Liver (tissue), 3 donors: ENCODE measurements around the gene CHID1.

Source experiments
- ATF3 ChIP-seq: IDR thresholded peaks from 2 replicates; pipeline ENCODE4 v1.6.1; 2016; ENCODE audit warnings: antibody characterized with exemption
- CTCF ChIP-seq: fragments of 150-350 bp; IDR thresholded peaks from 2 replicates; pipeline ENCODE4 v1.5.1; 2017; ENCODE audit warnings: improper control_type of control experiment, low read depth, low read length; ENCODE audit not compliant: missing input control
- HNF4A ChIP-seq, 2 donors: conservative IDR thresholded peaks; 2 replicates each; pipeline ENCODE4 v1.6.1; 2016; ENCODE audit warnings: antibody characterized with exemption in 2 of 2, mild to moderate bottlenecking in 2 of 2
- JUND ChIP-seq, 2 donors: IDR thresholded peaks; 2 replicates each; pipeline ENCODE4 v1.6.1; 2016; ENCODE audit warnings: antibody characterized with exemption in 2 of 2
- RAD21 ChIP-seq, 2 donors: IDR thresholded peaks; 2 replicates each; pipeline ENCODE4 v1.6.1; 2016; ENCODE audit warnings: antibody characterized with exemption in 2 of 2, mild to moderate bottlenecking in 2 of 2
- RXRA ChIP-seq, 2 donors: IDR thresholded peaks; 2 replicates each; pipeline ENCODE4 v1.6.1; 2017 to 2018; ENCODE audit warnings: antibody characterized with exemption in 2 of 2, mild to moderate bottlenecking in 1 of 2
- TAF1 ChIP-seq: conservative IDR thresholded peaks from 2 replicates; pipeline ENCODE4 v1.6.1; 2016; ENCODE audit warnings: antibody characterized with exemption, mild to moderate bottlenecking
- YY1 ChIP-seq: IDR thresholded peaks from 2 replicates; pipeline ENCODE4 v1.6.1; 2016; ENCODE audit warnings: antibody characterized with exemption, mild to moderate bottlenecking
- TF ChIP-seq, protein P1 (sequence below): IDR thresholded peaks from 2 replicates; pipeline ENCODE4 v1.6.1; 2016; ENCODE audit warnings: antibody characterized with exemption
- donor health status: healthy.
- donor health status: healthy.

DNA sequence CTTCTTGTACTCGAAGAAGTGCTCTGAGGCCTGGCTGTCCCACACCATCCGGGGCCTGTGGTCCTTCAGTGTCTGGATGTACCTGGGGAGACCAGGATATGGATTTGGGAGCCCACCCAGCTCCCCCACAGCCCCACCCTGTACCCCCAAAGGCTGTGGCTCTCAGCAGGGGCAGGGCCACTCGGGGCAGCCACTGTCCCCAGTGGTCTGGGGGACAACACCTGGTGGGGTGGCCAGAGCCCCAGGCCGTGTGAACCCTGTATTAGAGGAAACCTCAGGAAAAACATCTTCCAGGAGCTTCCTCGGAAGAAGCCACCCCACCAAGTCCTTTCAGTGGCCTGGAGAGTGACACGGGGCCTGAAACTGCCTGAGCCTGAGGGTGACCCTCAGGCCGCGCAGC lies 40.2 kb downstream of the CHID1 start:
- TF ChIP-seq TAF1 (no peak), CTCF (no peak), ATF3 (no peak), RAD21 (IDR thresholded peaks at IDR 0.05) (no peak), RXRA (IDR thresholded peaks at IDR 0.05) (no peak), JUND (IDR thresholded peaks at IDR 0.05) (no peak), HNF4A (conservative IDR thresholded peaks at IDR 0.05) (no peak), YY1 (no peak)
- TF ChIP-seq, protein P1, sequence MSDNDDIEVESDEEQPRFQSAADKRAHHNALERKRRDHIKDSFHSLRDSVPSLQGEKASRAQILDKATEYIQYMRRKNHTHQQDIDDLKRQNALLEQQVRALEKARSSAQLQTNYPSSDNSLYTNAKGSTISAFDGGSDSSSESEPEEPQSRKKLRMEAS = no peak
